ENCODE data around the gene MFNG. TPM values are rescaled to one million over a fixed set of nuclear protein-coding genes. Genes with fewer than 3 reads are reported as not detected.
"Not testable (repeated sequence)": the region's sequence is repeated elsewhere in the genome, so short reads cannot be mapped to it uniquely, and the experiment has no call there.

MFNG gene
- total RNA-seq (2014; rRNA removed; shearing (Covaris generic)), result 1.0 and 2.1 TPM in 2 replicates

GRCh38 chr22:37486224-37486845 is at the start of gene MFNG:
MFNG (minus strand) TSS chr22:37486384; CDS start chr22:37486177, 207 bp downstream.
- peak; percentile 69 for DNase-seq (ENCODE audit: low spot score)

- no peak for DNase-seq (ENCODE audit: low spot score)
Observed at GRCh38 chr22:37535159-37535558, 49.0 kb upstream of the MFNG start.

DNA sequence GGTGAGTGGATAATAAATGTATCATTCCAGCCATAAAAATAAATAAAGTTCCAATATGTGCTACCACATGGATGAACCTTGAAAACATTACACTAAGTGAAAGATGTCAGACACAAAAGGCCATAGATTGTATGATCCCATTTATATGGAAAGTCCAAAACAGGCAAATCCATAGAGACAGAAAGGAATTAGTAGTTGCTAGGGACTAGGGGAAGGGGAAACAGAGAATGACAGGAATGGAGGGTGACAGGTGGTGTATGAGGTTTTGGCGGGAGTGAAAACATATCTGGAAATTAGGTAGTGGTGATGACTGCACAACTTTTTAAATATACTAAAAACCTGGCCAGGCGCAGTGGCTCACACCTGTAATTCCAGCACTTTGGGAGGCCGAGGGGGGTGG is 48.3 kb upstream of the MFNG start:
- no peak for DNase-seq (ENCODE audit: low spot score)

GRCh38 chr22:37533995-37534394 is 47.8 kb upstream of the MFNG start:
- peak; percentile 65 for DNase-seq (ENCODE audit: low spot score)

- DNase-seq (ENCODE audit: low spot score), result peak; percentile 33
Observed at GRCh38 chr22:37529652-37530345, 43.6 kb upstream of the MFNG start.

DNA sequence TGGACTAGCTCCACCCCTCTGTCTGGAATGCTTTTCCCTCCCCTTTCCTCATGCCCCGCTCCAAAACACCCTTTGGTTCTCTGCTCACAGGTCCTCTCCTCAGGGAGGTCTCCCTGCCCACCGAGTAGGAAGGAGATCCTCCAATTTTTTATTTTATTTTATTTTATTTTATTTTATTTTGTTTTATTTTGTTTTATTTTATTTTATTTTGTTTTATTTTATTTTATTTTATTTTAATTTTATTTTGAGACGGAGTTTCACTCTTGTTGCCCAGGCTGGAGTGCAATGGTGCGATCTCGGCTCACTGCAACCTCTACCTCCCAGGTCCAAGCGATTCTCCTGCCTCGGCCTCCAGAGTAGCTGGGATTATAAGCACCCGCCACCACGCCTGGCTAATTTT is 41.8 kb upstream of the MFNG start:
- DNase-seq (ENCODE audit: low spot score), result not testable (repeated sequence)

DNA sequence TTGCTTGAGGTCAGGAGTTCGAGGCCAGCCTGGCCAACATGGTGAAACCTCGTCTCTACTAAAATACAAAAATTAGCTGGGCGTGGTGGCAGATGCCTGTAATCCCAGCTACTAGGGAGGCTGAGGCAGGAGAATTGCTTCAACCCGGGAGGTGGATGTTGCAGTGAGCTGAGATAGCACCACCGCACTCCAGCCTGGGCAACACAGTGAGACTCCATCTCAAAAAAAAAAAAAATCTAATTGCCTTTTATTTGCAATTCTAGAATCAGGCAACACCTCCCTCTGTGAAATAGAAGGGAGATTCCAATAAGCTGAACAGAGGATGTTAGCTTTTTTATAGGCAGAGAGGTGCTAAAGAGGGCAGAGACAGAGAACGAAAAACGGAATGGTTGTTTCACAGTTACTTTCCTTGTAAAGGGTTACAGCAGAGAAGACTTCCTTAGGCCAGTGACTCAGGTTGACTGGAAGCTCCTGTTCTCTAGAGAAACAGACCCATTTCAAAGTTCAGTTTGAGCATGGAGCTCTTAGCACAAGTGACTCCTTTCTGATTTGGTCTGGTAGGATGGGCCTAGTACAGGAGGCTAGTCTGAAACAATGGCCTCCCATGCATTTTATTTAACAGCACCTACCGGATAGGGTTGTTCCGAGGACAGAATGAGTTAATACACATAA is 41.0 kb upstream of the MFNG start:
- DNase-seq (ENCODE audit: low spot score), result not testable (repeated sequence)

DNA sequence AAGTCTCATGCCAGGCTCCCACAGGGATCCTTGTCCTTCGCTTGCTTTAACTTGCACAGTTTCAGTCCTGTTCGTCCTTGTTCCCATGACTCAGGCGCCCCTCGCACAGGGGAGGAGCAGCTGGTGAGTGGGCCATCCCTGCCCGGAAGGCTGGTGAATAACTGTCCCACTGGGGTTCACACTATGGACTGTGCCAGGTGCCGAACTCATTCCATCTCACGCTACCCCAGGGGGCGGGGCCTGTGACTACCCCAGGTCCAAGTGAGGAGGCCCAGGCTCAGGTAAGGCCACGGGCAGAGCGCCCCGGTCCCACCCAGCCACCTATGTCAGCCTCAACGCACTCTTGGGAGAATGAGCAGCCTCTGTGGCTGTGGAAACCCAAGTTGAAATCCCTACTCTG is 40.2 kb upstream of the MFNG start:
- DNase-seq (ENCODE audit: low spot score), result no peak

- no peak for DNase-seq (ENCODE audit: low spot score)
Observed at GRCh38 chr22:37525746-37526350, 39.7 kb upstream of the MFNG start.

GRCh38 chr22:37525073-37525745 is 39.0 kb upstream of the MFNG start:
- DNase-seq (ENCODE audit: low spot score), result peak; percentile 54

DNA sequence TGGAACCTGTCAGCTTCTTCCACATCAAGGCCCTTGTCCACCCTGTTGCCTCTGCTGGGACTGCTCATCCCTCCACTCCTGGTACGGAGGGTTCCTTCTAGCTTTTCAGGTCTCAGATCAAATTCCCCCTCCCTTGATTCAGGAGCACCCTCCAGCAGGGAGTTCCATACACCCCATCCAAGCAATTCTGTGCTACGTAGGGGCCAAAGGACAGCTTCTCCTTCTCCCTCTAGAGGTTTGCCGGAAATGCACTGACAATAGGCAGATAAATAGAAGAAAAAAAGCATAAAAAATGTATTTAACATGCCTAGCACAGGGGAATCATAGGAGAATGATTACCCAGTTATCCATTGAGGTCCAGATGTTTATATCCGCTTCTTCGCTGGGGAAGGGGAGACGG is 36.3 kb upstream of the MFNG start:
- DNase-seq (ENCODE audit: low spot score), result no peak

- no peak for DNase-seq (ENCODE audit: low spot score)
Observed at GRCh38 chr22:37521236-37521739, 35.1 kb upstream of the MFNG start.

DNA sequence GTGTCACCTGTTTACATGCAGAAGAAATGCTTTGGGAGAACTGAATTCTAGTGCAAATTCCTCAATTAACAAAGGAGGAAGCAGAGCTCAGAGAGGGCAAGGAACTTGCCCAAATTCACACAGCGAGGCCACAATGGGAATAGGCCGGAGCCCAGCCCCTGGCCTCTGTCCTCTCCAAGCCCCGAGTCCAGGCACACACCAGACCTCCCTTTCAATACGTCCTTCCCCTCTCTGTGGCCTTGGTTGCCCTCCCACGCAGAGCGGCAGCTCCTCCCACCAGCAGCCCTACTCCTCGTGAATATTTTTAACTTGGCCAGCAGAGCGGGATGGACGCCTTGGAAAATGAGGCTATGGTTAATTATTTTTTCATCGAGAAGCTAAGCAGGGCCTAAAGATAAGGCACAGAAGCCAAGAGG is 34.6 kb upstream of the MFNG start:
- no peak for DNase-seq (ENCODE audit: low spot score)

- no peak for DNase-seq (ENCODE audit: low spot score)
Observed at GRCh38 chr22:37519268-37520195, 33.3 kb upstream of the MFNG start, which contains the start of gene CARD10. CARD10 (minus strand) TSS chr22:37519415; CDS start chr22:37519200, 215 bp downstream.

- no peak for DNase-seq (ENCODE audit: low spot score)
Observed at GRCh38 chr22:37518509-37519267, 32.5 kb upstream of the MFNG start.

DNA sequence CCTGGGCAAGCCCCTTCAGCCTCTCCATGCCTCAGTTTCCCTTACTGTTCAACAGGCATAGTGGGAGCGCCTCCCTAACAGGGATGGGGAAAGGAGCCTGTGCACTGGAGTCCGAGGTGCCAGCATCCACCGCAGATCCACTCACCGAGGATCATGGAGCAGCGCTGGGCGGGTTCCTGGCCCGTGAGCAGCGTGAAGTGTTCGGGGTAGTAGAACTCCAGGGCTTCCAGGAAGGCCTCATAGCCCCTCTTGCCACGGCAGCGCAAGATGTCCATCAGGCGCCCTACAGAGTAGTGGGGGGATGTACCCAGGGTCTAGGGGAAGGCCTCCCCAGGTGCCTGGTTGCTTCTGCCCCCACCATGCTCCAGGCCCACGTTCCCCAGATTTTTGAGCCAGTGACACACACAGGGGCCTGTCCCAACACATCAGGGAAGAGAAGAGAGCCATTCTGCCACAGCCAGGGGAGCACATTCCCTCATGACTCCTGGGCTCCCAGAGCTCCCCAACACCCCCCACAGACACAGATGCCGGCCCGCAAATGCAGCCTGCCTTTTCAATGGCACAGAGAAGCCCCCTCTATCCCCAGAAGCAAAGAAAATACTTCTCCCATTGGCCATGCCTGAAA is 31.8 kb upstream of the MFNG start:
- no peak for DNase-seq (ENCODE audit: low spot score)

DNA sequence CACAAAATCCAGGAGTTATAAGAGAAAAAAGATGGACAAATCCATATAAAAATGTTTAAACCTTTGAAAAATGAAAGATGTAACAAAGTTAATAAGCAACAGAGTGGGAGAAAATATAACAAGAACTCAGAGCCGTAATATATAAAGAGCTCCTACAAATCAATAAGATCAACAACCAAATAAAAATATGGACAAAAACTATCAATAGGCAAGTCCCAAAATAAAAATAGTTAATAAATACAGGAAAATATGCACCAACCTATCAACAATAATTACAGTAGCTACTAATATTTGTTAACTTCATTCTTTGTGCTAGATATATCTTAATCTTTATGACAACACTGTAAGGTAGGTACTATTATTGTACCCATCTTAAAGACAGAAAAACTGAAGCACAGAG is 30.3 kb upstream of the MFNG start:
- DNase-seq (ENCODE audit: low spot score), result no peak

DNA sequence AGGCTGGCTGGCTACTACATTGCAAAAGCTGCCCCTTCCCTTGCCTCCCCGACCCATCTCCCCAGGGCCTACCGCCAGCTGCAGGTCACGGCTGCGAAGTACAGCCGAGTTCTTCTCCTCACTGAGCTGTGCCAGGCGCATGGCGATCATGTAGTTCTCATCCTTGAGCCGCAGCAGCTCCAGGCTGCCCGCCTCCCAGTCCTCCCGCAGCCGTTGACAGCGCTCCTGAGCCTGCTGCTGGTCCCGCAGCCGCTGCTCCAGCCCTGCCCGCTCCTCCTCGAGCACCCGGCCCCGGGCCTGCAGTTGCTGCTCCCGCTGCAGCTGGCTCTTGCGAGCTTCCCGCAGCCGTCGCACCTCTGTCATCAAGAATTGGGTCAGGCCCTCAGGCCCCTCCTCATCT is 29.7 kb upstream of the MFNG start:
- no peak for DNase-seq (ENCODE audit: low spot score)

DNA sequence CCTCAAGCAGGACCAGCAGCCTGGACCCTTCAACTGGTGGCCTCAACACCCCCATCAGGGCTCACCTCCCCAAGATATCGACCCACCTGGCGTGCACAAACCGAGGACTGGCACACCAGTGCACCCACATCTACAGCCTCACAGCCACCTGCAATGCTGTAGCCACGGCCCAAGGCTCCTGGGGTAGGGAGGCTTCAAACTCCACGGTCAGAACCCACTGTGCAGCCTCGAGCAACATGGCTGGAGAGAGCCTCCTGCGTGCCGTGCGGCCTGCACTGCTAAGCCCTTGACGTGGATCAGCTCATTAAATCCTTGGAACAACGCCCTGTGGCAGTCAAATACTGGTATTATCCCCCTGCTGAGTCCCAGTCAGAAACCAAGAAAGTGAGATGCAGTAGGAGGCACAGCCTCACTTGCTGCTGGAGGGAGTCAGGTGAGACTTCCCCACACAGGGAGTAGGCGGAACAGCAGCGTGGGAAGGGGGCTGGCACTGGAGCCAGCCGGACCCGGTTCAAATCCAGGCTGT is 28.4 kb upstream of the MFNG start:
- no peak for DNase-seq (ENCODE audit: low spot score)

Measured in HT-29 (cell line).